ENCODE measurements around the gene ATRX.

DNA sequence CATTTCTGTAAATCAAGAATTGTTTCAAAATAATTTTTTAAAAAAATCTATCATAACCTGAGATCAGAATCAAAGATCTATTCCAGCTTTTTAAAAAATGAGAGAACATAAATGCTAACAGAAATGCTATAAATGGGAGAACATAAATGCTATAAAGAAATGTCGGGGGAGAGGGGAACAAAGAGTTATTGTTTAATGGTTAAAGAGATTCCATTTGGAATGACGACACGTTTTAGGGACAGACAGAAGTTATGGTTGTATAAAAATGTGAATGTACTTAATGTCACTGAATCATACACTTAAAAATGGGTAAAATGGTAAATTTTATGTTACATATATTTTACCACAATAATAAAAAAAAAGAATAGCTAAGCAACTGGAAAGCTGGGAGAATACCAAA, 127.1 kb downstream of the ATRX start:
- no peak for TF ChIP-seq CTCF (IDR thresholded peaks at IDR 0.05; ENCODE audit: poor library complexity, severe bottlenecking)
- no peak for TF ChIP-seq EP300 (conservative IDR thresholded peaks at IDR 0.05; ENCODE audit: poor library complexity, severe bottlenecking)
- TF ChIP-seq POLR2AphosphoS5 (IDR thresholded peaks at IDR 0.05) = no peak
- no peak for TF ChIP-seq EZH2 (IDR thresholded peaks at IDR 0.05; ENCODE audit: borderline replicate concordance, insufficient read depth, low read length, poor library complexity, severe bottlenecking)
